GM19395 (cell line): Measurements from ENCODE around the gene SPRR3.
A peak's percentile ranks its signal among the peaks of the same experiment; 100 is the strongest.

Experiments used
- ATAC-seq: cut with Tn5 transposase; IDR thresholded peaks from one replicate; pipeline ENCODE4 v1.9.1; 2021; ENCODE audit warnings: mild to moderate bottlenecking, moderate library complexity; ENCODE audit not compliant: unreplicated experiment

The SPRR3 gene, protein sequence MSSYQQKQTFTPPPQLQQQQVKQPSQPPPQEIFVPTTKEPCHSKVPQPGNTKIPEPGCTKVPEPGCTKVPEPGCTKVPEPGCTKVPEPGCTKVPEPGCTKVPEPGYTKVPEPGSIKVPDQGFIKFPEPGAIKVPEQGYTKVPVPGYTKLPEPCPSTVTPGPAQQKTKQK

DNA sequence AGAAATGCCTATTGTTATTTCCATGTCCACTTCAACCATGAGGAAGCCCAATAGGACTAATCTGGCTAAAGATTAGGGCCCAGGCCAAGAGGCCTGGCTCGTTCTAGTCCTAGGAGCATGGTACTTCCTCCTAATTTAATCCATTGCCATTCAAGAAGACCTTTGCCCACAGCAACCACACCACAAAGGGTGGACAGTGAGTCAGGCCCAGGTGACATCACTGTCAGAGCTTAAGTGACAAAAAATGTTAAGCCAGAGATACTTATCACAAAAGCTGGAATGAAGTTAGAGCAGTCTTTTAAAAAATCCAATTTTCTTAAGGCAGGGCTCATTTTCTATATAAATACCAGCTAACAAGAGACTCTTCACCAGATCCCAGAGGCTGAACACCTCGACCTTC lies at the start of gene SPRR3:
Gene SPRR3, plus strand, starts transcription at position 368 of the 400 bp plus-strand sequence. CDS start 1,272 bp downstream, outside the sequence.
- ATAC-seq = no peak

DNA sequence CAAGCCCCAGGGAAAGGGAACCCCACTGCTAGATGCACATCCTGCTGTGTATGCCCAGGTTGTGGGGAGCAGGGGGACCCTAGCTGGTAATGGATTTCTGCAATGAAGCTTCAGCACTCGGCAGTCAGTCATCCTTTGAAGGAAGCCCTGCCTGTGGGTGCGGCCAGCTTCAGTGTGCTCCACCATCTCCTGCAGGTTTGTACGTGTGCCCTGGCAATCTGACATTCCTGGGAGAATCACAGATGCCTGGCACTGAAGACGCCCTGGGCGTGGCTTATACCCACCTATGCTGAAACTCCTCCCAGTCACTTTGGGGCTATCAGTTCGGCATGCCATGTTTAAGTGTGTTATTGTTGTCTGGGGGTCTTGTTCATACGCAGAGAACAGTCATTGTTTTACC lies 47.8 kb upstream of the SPRR3 start:
- ATAC-seq = no peak

DNA sequence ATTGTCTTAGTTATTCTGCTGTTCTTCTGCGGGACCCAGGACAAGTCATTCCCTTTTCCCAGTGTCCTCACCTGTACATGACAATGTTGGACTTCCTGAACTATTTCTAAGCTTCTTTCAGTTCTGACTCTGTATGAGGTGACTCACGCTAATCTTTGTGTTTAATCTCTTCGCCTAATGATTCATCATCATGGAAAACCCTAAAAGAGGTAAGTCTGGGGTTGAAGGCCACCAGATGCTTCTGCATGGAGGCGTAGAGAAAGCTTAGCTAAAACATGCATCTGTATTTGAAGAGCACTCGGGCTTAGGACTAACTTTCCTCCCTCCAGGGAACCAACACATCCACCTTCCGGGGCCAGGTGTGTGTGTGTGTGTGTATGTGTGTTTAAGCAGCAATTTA lies 47.1 kb upstream of the SPRR3 start:
- no peak for ATAC-seq

DNA sequence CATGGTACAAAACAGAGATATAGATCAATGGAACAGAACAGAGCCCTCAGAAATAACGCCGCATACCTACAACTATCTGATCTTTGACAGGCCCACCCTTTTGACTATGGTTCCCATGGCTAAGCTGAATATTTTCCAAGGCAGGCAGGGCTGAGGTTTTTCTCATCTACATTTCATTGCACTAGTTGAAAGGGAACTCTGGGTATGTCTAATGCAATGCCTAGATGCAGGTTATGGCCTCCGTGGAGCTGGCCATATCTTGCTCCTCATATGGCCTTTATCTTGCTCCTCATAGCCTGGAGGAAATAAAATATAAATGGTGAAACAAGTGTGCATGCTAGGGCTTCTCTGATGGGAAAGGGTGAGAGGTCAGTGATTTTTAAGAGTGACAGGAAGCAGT lies 44.0 kb upstream of the SPRR3 start:
- no peak for ATAC-seq

DNA sequence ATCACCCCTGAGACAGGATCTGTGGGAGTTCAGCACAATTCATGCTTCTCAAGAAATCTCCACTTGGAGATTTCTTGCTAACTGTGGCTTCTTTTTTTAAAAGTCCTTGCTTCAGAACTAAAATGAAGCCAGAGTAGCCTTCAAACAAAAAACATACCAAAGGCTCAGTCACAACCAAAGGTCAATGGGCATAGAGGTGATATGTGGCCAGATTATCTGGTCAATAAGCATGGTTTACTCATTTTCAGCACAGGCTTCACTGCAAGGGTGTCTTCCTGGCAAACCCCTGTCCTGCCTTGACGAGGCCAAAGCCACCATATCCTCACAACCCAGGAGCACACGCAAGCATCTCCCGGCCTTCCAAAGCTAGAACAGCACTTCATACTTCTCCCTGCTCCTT lies 42.3 kb upstream of the SPRR3 start:
- ATAC-seq = no peak

DNA sequence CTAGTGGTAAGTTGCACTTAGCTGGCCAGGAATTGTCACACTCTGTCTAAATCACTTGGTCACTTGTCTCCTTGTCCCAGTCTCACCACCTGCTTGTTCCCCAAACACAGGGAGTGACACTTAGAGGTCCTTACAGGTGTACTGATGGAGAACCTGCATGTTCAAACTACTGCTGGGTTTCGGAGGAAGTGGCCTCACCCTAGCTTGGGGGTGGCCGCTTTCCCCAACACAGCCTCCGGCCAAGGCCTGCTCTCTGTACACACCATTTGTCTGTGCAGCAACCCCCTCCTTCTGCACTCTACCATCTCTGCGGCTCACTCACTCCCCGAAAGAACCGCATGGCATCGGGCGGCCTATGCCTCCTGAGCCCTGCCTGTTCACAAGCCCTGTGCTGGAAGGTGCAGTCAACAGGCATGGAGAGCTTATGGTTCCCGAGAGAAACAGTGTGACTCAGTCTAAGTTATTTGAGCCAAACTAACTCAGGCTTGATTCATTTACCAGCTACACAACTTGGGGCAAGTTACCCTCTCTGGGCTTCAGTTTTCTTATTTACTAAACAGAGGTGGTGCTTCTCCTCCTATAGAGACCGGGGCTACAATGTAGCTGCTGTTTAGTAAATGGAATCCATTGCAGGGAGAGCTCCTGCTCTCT lies 41.6 kb upstream of the SPRR3 start:
- ATAC-seq = no peak

DNA sequence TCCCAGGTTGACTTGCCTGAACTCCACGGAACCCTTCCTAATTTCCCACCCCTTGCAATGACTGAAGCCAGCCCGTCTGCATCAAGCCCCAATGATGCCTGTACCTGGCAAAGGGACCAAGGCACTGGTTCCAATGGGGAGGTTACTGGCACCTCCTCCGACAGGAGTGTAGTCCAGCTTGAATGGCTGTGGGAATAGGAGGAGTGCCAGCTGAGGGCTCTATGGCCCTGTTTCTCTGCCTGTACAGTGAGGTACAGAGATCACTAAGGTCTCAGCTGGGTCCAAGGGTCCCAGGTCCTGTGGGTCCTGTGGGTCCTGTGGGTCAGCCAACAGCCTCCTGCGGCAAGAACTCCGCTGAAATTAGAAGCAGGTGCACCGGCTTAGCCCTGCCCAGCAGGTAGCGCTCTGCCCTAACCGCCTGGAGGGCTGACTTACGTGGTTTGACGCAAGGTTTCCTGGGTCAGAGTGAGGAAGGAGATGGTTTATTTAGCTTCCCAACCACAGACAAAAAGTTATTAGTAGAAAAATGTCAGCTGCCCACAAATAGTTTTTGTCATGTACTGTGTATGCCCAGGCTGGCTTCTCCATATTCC lies 41.0 kb upstream of the SPRR3 start:
- no peak for ATAC-seq

DNA sequence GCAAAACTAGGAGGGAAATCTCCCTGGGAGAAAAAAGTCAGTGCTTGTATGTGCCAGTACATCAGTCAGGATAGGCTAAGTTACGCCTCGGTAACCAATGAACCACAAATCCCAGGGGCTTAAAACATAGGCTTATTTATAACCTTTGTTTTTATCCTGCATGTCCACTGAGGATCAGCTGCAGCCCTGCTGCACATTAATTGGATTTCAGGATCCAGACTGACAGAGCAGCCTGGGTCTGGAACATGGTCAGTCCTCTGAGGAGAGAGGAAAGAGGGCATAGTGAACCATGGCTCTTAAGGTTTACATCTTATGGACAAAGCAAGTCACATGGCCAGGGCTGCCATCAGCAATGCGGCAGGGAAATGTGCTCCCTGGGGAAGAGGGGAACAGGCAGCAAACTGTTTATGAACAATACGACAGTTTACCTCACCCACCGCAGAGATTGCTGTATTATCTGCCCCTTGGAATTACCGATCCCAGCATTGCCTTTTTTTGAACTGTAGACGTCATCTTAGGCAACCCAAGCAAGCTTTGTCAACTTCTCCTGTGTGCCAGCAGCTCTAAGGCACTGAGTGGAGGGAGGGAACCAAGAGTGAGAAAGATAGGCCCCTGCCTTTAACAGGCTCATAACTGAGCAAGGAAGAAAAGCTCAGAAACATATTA lies 40.2 kb upstream of the SPRR3 start:
- ATAC-seq = no peak

DNA sequence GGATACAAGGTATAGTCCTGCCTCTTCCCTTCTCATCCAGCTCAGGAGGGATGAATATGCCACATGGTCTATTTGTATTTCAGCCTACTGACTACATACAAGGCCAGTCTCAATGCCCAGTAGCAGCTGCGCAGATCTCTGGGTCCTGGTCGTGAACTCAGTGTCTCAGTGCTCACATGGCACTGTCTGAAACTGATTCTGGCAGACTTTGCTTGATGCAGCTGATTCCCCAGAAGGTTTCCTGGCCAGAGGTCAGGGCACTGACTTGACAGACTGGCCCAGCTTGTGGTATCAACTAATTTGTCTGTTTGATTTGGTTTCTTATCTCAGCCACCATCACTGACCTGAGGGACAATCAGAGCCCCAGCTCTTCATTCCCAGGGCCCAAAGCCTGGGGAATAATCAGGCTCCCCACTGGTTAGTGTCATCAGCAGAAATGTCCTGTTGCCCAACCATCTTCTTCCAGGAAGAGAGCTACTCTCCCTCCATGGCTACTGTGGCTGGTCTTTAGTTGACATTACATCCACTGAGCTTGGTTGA lies 38.6 kb upstream of the SPRR3 start:
- ATAC-seq = no peak

DNA sequence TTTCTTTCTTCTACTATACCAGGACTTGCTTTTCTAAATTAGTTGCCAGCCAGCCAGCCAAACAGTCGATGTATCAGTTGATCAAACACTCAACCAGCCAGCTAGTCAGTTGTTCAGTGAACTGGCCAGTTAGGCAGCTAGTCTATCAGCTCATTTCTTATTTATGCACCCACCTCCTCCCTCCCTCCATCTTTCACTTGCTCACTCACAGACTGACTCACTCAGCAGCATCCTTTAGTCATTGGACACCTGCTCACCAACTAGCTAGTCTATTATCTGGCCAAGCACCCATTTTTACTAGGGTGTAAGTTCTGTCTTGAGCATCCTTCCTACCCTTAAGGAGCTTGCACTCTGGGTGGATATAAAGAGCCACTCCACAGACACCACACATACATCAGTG lies 37.0 kb upstream of the SPRR3 start:
- ATAC-seq = no peak

DNA sequence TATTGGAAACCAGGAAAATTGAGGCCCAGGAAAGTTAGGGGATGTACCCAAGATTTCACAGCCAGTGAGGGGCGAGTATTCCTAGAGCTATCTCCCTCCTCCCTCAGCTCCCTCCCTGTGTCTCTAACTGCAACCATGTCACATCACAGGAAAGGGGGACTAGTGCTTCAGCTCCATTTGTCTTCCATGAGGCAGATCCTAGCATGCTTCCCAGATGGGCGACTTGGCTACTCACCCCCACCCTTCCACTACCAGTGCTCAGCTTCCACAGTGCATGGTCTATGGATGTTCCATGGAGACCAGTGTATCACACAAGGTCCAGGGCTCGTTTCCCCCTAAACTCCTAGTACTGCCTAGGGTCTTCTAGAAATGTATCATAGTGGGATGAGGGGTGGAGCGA lies 35.7 kb upstream of the SPRR3 start:
- no peak for ATAC-seq

DNA sequence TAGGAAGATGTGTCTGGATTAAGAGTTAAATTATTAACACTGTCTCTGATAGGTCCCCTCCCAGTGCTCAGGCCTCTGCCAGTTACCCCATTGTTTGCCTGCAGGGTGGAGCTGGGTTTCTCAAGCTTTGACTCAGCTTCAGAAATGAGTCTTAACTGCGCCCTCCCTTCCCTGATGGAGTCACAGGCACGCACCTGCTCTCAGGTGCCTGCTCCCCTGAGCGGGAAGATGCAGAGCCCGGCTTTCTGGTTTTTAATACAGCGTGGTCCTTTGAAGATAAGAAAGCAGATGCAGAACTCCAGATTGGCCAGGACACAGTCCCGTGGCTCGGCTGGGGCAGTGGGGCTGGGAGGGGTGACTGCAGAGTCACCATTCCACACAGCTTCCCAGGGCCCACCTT lies 34.3 kb upstream of the SPRR3 start:
- no peak for ATAC-seq

DNA sequence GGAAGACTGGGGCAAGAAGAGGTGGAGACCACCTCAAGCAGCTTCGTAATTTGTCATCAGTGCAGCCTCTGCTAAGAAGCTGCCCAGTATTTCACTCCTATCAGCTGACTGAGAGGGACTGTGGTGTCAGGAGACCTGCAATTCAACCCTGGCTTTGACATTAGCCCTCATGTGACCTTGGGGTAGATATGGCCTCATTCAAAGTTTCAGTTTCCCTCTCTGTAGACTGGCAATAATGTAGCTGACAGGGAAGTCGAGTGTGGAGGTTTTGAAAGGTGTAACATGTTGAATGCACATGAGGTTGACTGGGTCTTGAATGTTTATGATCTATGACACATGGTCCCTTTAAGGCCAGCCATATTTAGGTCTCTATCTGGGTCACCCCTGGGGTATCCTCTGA lies 33.3 kb upstream of the SPRR3 start:
- ATAC-seq = peak; percentile 91

DNA sequence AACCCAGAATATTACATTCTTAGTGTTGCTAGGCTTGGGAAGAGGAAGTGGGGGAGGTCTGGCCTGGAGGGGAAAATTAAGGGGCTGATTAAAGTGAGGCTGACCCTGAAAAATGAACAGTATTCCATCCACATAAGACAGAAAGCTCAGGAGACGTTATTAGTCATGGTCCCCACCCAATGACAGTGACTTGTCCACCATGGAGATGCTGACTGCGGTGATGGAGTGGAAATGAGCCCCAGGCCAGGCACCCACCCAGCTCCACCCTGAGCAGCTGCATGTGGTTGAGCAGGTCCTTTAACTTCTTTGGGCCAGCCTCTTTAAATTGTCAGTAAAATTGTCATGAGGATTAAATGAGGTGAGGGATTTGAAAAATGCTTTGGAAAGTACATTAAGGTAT lies 32.5 kb upstream of the SPRR3 start:
- no peak for ATAC-seq

DNA sequence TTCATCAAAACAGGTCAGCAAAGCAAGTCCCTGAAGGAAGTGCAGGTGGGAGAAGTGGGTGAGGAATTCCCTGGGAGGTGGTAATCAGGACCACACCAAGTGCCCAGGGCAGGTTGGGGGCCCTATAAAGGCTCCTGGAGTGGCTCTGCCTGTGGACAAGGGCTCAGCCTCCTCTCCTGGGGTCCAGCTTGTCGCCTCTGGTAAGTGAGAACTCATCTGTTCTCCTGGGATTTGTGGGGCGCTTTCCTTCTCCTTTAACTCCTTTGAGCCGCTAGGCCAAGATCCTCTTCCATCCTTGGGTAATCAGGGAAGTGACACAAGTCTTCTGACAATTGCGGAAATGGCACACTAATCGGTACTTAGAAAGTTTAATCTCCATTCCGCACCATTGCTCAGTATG lies 31.1 kb upstream of the SPRR3 start, which contains the start of gene SPRR4:
Gene SPRR4, plus strand, starts transcription at position 154 of the 400 bp plus-strand sequence. CDS start 1,243 bp downstream, outside the sequence.
- no peak for ATAC-seq

DNA sequence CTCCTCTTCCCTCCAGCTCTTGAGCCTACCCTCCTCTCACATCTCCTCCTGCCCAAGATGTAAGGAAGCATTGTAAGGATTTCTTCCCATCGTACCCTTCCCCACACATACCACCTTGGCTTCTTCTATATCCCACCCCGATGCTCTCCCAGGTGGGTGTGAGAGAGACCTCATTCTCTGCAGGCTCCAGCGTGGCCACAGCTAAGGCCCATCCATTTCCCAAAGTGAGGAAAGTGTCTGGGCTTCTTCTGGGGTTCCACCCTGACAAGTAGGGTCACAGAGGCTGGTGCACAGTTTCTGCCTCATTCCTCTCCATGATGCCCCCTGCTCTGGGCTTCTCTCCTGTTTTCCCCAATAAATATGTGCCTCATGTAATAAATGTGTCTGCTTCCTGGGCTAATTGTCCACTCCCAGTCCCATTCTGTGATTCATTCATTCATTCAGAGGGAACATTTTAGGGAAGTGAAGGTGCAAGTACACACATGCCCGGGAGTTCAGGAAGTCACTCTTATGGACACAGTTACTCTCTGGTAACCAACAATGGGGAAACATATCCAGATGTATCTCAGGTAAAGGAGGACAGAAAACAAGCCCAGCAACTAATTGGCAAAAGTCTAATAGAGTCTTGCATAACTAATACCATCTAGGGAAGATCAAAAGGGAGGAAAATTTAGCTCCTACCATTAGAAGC lies 29.2 kb upstream of the SPRR3 start:
- no peak for ATAC-seq

DNA sequence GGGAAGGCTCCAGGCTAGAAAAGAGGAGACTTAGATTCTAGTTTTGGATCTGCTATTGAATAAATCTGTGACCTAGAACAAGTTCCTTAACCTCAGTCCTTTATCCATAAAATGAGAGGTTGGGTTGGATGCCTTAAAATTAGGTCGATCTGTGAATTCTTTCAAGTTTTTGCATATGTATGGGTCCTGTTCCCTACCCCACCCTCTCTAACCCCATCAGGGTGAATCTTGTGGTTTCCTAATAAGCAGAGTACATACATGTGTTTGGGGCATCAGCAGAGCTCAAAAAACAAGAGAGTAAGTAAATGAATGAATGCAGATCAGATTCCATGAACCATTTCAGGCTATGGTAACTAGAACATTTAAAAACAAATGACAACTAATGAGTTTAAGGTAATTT lies 24.9 kb upstream of the SPRR3 start:
- ATAC-seq = no peak

DNA sequence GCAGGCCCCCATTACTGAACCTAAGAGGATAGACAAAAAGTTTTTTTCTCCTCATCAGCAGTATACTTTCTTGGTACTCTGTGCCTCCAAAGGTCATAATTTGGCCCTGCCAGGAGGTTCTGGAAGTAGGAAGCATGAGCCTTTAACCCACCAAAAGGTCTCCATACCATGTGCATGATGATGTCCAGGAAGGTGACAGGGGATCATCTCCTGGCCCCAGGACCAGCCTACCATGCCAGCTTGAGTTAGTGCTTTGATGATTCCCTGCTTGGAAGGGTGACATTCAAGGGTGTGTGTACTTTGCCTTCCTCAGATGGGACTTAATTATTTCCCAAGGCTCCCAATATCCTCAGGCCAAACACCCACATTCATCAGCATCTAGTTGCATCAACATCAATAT lies 23.9 kb upstream of the SPRR3 start:
- ATAC-seq = no peak

DNA sequence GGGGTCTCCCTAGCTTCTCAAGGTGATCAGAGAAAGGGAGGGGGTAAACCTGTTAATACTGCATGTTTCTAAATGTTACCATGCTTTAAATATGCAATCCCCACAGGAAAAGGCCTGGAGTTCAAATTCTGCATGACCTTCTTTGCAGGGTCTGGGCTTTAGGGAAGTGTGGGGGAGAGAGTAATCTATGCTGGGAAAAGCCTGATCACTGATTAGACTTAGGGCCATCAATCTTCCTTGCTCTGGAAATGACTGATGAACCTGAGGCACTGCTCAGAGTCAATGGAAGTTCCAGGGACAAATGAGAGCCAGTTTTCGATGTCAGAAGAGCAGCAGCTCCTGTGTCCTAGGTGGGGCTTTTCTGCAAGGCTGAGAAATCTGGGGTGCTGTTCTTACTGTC lies 20.9 kb upstream of the SPRR3 start:
- no peak for ATAC-seq

DNA sequence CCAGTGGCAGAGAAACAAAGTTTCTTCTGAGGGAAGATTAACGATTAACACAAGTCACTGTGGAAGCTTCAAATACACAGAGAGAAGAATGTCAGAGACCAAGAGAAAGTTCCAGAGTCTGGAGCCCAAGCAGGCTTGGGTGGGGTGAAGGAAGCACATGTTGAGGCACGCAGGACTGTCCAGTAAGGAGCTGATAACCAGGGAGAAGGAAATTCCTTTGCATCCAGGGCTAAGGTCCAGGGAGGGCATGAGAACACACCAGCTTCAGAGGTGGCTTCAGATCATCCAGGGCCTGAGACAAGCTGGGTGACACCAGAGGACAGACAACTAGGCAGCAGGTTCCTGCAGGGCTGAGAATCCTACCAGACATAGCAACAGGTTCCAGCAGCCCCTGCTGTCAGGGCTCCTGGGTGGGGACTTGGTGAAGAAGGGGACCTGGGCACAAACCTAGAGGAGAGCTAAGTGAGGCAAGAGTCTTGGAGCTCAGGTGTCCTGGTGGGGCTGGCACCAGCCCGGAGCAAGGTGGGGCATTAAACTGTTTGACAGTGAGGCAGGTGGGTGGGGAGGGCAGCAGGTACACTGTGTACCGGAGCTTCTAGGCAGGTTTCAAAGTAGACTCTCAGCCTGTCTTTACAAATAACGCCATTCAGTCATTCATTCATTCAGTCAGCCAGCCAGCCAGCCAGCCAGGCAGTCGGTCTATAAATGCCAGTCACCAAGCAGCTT lies 20.2 kb upstream of the SPRR3 start:
- ATAC-seq = no peak

DNA sequence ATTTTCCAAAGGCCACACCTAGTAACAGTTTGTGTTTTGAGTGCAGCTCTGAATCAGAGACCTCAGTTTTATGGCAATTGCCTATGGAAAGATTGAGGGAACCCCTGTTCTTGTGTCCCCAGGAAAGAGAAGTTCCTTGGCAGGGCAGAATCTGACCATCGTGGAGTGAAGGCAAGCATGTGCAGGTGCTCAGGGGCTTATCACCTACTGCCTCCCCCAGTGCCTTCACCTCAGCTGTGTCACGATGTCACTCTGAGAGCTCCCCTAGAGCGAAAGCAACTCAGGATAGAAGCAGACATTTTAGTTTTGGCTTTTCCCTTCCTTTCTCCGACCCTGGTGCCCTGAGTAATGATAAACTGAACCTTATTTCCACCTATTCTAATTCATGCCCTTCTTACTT lies 19.5 kb upstream of the SPRR3 start:
- ATAC-seq = no peak
